Spleen (tissue), 11 donors: Measurements from ENCODE around the gene PGP. TPM values are rescaled to one million over a fixed set of nuclear protein-coding genes. Genes with fewer than 3 reads are reported as not detected.

Source experiments
- DNase-seq: peaks from one replicate; pipeline ENCODE4 v3.0.0-alpha.2; 2020
- H3K27ac ChIP-seq, 8 donors: fragments of 200-600 bp; sonication (generic) in 7 of 8; 1 replicate in 4 of 8; 2 replicates in 4 of 8; pipeline versions ENCODE4 v1.5.0 to v1.8.0; 2016 to 2021; ENCODE audit warnings: inconsistent platforms in 4 of 8, mild to moderate bottlenecking in 4 of 8, moderate library complexity in 1 of 8
- H3K27me3 ChIP-seq, 7 donors: fragments of 200-600 bp; sonication (generic) in 6 of 7; replicated peaks in 1 of 7; 1 replicate in 4 of 7; 2 replicates in 3 of 7; pipeline versions ENCODE4 v1.5.0 to v1.8.0; 2016 to 2021; ENCODE audit warnings: inconsistent platforms in 3 of 7, mild to moderate bottlenecking in 1 of 7
- H3K36me3 ChIP-seq, 6 donors: fragments of 200-600 bp; sonication (generic) in 5 of 6; 1 replicate in 4 of 6; 2 replicates in 2 of 6; pipeline versions ENCODE4 v1.5.0 to v1.8.0; 2016 to 2021; ENCODE audit warnings: inconsistent platforms in 2 of 6
- H3K4me1 ChIP-seq, 6 donors: fragments of 200-600 bp; sonication (generic) in 5 of 6; 1 replicate in 3 of 6; 2 replicates in 3 of 6; pipeline versions ENCODE4 v1.5.0 to v1.8.0; 2016 to 2021; ENCODE audit warnings: inconsistent platforms in 3 of 6
- H3K4me3 ChIP-seq, 8 donors: fragments of 200-600 bp; sonication (generic) in 7 of 8; 1 replicate in 4 of 8; 2 replicates in 4 of 8; pipeline versions ENCODE4 v1.5.0 to v1.8.0; 2016 to 2021; ENCODE audit warnings: inconsistent platforms in 4 of 8, mild to moderate bottlenecking in 4 of 8, moderate library complexity in 2 of 8
- H3K9me3 ChIP-seq, 8 donors: fragments of 200-600 bp; sonication (generic) in 7 of 8; 1 replicate in 4 of 8; 2 replicates in 4 of 8; pipeline versions ENCODE4 v1.5.0 to v1.8.0; 2016 to 2021; ENCODE audit warnings: inconsistent platforms in 4 of 8
- POLR2A ChIP-seq, 3 donors: fragments of 450-650 bp; IDR thresholded peaks; one replicate each; pipeline ENCODE4 v1.5.1; 2017; ENCODE audit warnings: antibody characterized with exemption in 3 of 3, mild to moderate bottlenecking in 1 of 3
- POLR2AphosphoS5 ChIP-seq, 3 donors: sonication (generic); formaldehyde crosslinking; IDR thresholded peaks; one replicate each; pipeline ENCODE4 v1.5.1; 2017; ENCODE audit warnings: antibody characterized with exemption in 3 of 3
- WGBS, 5 donors: extraction: QIAGEN DNeasy Blood & Tissue Kit in 3 of 5; methylation state at CpG; one replicate each; pipeline versions ENCODE4 v1.1.5 to v1.1.7; 2013 to 2018; 5-methylcytosine and 5-hydroxymethylcytosine counted together
- intact Hi-C: fragments of 100-400 bp; cut with DNase I; formaldehyde crosslinking; loops from one replicate; pipeline ENCODE4 v1.15.0; 2023; ENCODE audit warnings: low total_unique reads
- polyA plus RNA-seq, 3 donors: library from polyadenylated mRNA; stranded (reverse); fragments of 200-250 nt; gene quantifications; one replicate each; pipeline ENCODE4 v1.2.1, GENCODE V29; 2013
- total RNA-seq, 7 donors: library from RNA; depleted of rRNA in 3 of 7; stranded (reverse); fragments of >200 nt in 3 of 7; fragmentation: NEBNext Ultra II Directional in 4 of 7; extraction: Animal tissue kit (Norgen Biotek cat#: 25700) in 4 of 7; gene quantifications; one replicate each; pipeline versions ENCODE4 v1.1.0 to v1.2.1, GENCODE V29; 2016 to 2021
- TF ChIP-seq, protein P1 (sequence below), 11 experiments: fragments of 200-600 bp in 7 of 11; fragments of 450-650 bp in 4 of 11; sonication (generic) in 4 of 11; IDR thresholded peaks in 8 of 11; conservative IDR thresholded peaks in 3 of 11; 1 replicate in 7 of 11; 2 replicates in 4 of 11; pipeline versions ENCODE4 v1.4.0 to v1.8.0; 2016 to 2021; ENCODE audit warnings: antibody characterized with exemption in 11 of 11, inconsistent platforms in 4 of 11, mild to moderate bottlenecking in 1 of 11
- donor health status: healthy with polysubstance abuse.
- donor health status: DM: no; HTN: no; CAD: no; lungs with moderate emphysema.
- donor health status: DM: no; HTN: no; CAD: no.
- donor health status: Bipolar disorder and iron deficiency.
- donor health status: healthy.
- donor health status: DM: no; HTN: no; CAD: no.
- donor health status: DM: yes; HTN: yes; CAD: no.

The PGP gene
- total and polyA plus RNA-seq, 10 donors: 9.3 to 20.2 (median 13.7) TPM

DNA sequence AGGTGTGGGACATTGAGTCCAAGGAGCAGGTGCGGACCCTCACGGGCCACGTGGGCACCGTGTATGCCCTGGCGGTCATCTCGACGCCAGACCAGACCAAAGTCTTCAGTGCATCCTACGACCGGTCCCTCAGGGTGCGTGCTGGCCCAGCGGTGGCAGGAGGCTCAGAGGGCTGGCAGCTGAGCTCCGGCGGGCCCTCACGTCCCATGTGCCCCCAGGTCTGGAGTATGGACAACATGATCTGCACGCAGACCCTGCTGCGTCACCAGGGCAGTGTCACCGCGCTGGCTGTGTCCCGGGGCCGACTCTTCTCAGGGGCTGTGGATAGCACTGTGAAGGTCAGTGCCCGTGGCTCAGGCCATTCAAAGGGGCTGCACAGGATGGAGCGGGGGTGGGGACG, 38.6 kb downstream of the PGP start:
- TF ChIP-seq POLR2A (IDR thresholded peaks at IDR 0.05) (no peak), POLR2AphosphoS5 (IDR thresholded peaks at IDR 0.05) (peak in 1 of 3 donors; percentile 7)
- TF ChIP-seq, protein P1, sequence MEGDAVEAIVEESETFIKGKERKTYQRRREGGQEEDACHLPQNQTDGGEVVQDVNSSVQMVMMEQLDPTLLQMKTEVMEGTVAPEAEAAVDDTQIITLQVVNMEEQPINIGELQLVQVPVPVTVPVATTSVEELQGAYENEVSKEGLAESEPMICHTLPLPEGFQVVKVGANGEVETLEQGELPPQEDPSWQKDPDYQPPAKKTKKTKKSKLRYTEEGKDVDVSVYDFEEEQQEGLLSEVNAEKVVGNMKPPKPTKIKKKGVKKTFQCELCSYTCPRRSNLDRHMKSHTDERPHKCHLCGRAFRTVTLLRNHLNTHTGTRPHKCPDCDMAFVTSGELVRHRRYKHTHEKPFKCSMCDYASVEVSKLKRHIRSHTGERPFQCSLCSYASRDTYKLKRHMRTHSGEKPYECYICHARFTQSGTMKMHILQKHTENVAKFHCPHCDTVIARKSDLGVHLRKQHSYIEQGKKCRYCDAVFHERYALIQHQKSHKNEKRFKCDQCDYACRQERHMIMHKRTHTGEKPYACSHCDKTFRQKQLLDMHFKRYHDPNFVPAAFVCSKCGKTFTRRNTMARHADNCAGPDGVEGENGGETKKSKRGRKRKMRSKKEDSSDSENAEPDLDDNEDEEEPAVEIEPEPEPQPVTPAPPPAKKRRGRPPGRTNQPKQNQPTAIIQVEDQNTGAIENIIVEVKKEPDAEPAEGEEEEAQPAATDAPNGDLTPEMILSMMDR (IDR thresholded peaks at IDR 0.05 in 8 of 11, conservative IDR thresholded peaks at IDR 0.05 in 3 of 11): no peak
- WGBS, 5 donors: 89 to 96% (median 95%) methylated on average over 11 to 23 of the region's 23 CpGs
- DNase-seq: no peak
- Histone ChIP-seq H3K27ac (no peak overlapping the region), H3K4me3 (no peak overlapping the region), H3K36me3 (peaks cover 4 to 79% (median 69%) of the 10 kb centered on the region in 6 donors), H3K9me3 (peaks cover 0 to 6% (median 0%) of the 10 kb centered on the region in 8 donors), H3K27me3 (no peaks in the 10 kb centered on the region), H3K4me1 (peaks cover 0 to 46% (median 20%) of the 10 kb centered on the region in 6 donors)
- intact Hi-C loops: no loop called here

GRCh38 chr16:2175454-2175853, 39.2 kb downstream of the PGP start:
- Histone ChIP-seq H3K4me3 (no peak overlapping the region), H3K27ac (no peak overlapping the region), H3K36me3 (peaks cover 4 to 85% (median 75%) of the 10 kb centered on the region in 6 donors), H3K27me3 (no peaks in the 10 kb centered on the region), H3K4me1 (peaks cover 0 to 47% (median 20%) of the 10 kb centered on the region in 6 donors), H3K9me3 (peaks cover 0 to 6% (median 0%) of the 10 kb centered on the region in 8 donors)
- TF ChIP-seq, protein P1 (IDR thresholded peaks at IDR 0.05 in 8 of 11, conservative IDR thresholded peaks at IDR 0.05 in 3 of 11): no peak
- TF ChIP-seq POLR2A (IDR thresholded peaks at IDR 0.05) (no peak), POLR2AphosphoS5 (IDR thresholded peaks at IDR 0.05) (no peak)
- WGBS, 5 donors: 90 to 99% (median 93%) methylated on average over 5 to 10 of the region's 10 CpGs
- DNase-seq: no peak
- intact Hi-C loops: no loop called here

- peak overlapping the region in 2 of 8 donors; percentile 5 to 7 for H3K27ac ChIP-seq
- peaks cover under 1 to 52% (median 22%) of the 10 kb centered on the region in 6 donors for H3K4me1 ChIP-seq
- H3K9me3 ChIP-seq: peaks cover 0 to 6% (median 0%) of the 10 kb centered on the region in 8 donors
- no peak overlapping the region for H3K4me3 ChIP-seq
- peak; percentile 81 for DNase-seq
- peaks cover 4 to 92% (median 80%) of the 10 kb centered on the region in 6 donors for H3K36me3 ChIP-seq
- no peaks in the 10 kb centered on the region for H3K27me3 ChIP-seq
- TF ChIP-seq, protein P1 (IDR thresholded peaks at IDR 0.05 in 8 of 11, conservative IDR thresholded peaks at IDR 0.05 in 3 of 11): no peak
- TF ChIP-seq POLR2AphosphoS5 (IDR thresholded peaks at IDR 0.05): peak; percentile 14 to 68 (median 66)
- WGBS, 5 donors: 83 to 95% (median 88%) methylated on average over 5 to 21 of the region's 21 CpGs
- intact Hi-C loops: no loop called here
Observed at GRCh38 chr16:2174396-2175131, 40.1 kb downstream of the PGP start.

DNA sequence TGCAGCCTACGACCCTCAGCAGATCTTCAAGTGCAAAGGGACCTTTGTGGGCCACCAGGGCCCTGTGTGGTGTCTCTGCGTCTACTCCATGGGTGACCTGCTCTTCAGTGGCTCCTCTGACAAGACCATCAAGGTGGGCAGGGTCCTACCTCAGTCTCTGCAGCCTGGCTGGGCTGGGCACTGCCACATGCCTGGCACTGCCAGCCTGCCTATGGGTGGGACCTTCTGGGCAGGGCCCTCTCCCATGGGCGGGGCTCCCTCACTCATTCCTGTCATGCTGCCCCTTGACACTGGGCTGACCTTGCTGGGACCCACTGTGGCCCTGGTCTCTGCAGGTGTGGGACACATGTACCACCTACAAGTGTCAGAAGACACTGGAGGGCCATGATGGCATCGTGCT, 40.7 kb downstream of the PGP start:
- intact Hi-C loops: no loop called here
- DNase-seq: no peak
- 87 to 98% (median 91%) methylated on average over 4 of the region's 4 CpGs; no CpG with 5 or more reads in 2 of the 5 donors for WGBS, 5 donors

More for the DNA sequence above, 40.7 kb downstream of the PGP start:
- peak overlapping the region in 2 of 8 donors; percentile 5 to 7 for H3K27ac ChIP-seq
- TF ChIP-seq POLR2AphosphoS5 (IDR thresholded peaks at IDR 0.05) (no peak), POLR2A (IDR thresholded peaks at IDR 0.05) (no peak)
- TF ChIP-seq, protein P1 (IDR thresholded peaks at IDR 0.05 in 8 of 11, conservative IDR thresholded peaks at IDR 0.05 in 3 of 11): no peak
- peaks cover 0 to 6% (median 0%) of the 10 kb centered on the region in 8 donors for H3K9me3 ChIP-seq
- peaks cover 4 to 57% (median 27%) of the 10 kb centered on the region in 6 donors for H3K4me1 ChIP-seq
- no peaks in the 10 kb centered on the region for H3K27me3 ChIP-seq
- no peak overlapping the region for H3K4me3 ChIP-seq
- H3K36me3 ChIP-seq: peaks cover 4 to 97% (median 84%) of the 10 kb centered on the region in 6 donors
